Bronchial epithelial cell (primary cell): ENCODE results near the gene KCNJ14. TPM values are rescaled to one million over a fixed set of nuclear protein-coding genes. Genes with fewer than 3 reads are reported as not detected.

Source experiments
- DNase-seq: peaks from one replicate; pipeline ENCODE4 v3.0.0-alpha.2; 2010; ENCODE audit warnings: low read depth
- FAIRE-seq: peaks from 2 replicates; lab custom pipeline; 2011; peaks lifted over from hg19 to GRCh38; lab: Jason Lieb, UNC
- H3K27me3 ChIP-seq: 2 replicates; pipeline ENCODE4 v1.5.1; 2011; ENCODE audit warnings: low read length; ENCODE audit not compliant: control insufficient read depth, insufficient read depth
- H3K36me3 ChIP-seq: 2 replicates; pipeline ENCODE4 v1.5.1; 2011; ENCODE audit warnings: low read length; ENCODE audit not compliant: control insufficient read depth, insufficient read depth
- H3K4me3 ChIP-seq: 2 replicates; pipeline ENCODE4 v1.5.1; 2011; ENCODE audit warnings: mild to moderate bottlenecking, low read depth, low read length, control low read depth
- CTCF ChIP-seq: IDR thresholded peaks from 2 replicates; pipeline ENCODE4 v1.5.1; 2011; ENCODE audit warnings: mild to moderate bottlenecking, moderate library complexity, low read length, control low read depth, inconsistent platforms; ENCODE audit not compliant: insufficient read depth, severe bottlenecking
- total RNA-seq: library from RNA; depleted of rRNA; stranded (reverse); fragments of >200 nt; gene quantifications from 2 replicates; pipeline ENCODE4 v1.2.1, GENCODE V29; 2014

Gene KCNJ14
- total RNA-seq, 1 donor from 2014 or later: 1.1 TPM

GRCh38 chr19:48507911-48508439 is 52.6 kb downstream of the KCNJ14 start:
- FAIRE-seq (no peak), DNase-seq (no peak)
- H3K4me3 ChIP-seq: no peak overlapping the region

DNA sequence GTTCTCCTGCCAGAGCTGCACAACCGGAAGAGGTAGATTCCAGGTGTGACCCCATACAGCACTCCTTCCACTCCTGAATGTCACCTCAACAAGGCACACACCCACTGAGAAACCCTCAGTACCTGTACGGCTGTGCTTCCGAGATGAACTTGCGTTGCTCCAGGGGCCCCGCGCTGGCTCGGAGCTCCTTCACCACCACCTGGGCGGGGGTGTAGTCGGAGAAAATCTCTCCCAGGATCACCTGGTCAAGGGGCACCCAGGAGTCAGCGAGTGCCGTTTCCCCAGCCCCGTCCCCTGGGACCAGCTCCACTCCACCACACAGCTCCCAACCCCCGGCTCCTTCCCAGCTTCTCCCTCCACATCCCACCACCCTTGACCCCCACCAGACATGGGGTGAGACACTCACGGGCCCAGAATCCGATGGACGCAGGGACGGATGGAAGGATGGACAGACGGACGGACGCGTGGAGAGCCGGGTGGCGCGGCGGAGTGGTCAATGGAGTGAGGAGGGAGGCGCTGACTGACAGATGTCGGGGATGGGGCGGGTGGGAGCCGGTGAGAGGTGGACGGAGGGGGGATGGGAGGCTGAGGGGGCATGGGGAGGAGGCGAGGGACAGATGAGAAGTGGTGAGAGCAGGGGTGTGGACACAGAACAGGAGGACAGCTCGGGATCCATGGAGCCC is 53.5 kb downstream of the KCNJ14 start:
- DNase-seq (no peak), FAIRE-seq (no peak)
- TF ChIP-seq CTCF: no peak
- Histone ChIP-seq H3K27me3 (no peaks in the 10 kb centered on the region), H3K4me3 (no peak overlapping the region), H3K36me3 (no peaks in the 10 kb centered on the region)

More at GRCh38 chr19:48507911-48508439, 52.6 kb downstream of the KCNJ14 start:
- Histone ChIP-seq H3K27me3 (no peaks in the 10 kb centered on the region), H3K36me3 (no peaks in the 10 kb centered on the region)
- no peak for TF ChIP-seq CTCF

DNA sequence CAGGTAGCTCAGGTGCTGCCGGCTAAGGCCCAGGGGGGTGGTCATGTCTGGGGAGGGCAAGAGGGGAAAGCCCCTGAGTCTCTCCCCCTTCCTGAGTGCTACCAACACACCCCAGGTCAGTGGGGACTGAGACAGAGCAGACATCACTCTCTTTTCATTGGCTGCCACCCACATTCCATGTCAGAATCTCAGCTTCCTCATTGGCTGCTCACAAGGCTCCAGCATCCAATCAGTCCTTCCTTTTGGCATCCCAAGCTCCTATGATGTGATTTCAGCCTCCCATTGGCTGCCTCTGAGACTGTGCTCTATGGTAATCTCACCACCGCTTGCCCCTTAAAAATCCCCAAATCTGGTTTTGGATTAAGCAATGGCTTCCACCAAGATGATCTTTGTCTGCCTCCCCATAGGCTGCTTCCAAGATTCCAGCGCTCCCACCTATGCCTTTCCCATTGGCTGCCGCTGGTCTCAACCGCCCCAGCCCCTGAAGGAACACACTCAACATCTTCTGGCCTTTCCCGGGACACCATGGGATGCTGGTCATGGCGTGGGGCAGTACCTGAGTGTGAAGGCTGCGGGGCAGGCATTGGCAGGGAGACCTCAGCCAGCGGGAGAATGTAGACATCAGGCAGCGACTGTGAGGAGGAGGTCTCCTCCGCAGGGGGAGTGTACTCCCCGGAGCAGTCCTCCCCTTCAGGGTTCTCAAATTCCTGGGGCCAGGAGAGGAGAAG is 54.3 kb downstream of the KCNJ14 start:
- no peaks in the 10 kb centered on the region for H3K36me3 ChIP-seq
- FAIRE-seq: no peak

DNA sequence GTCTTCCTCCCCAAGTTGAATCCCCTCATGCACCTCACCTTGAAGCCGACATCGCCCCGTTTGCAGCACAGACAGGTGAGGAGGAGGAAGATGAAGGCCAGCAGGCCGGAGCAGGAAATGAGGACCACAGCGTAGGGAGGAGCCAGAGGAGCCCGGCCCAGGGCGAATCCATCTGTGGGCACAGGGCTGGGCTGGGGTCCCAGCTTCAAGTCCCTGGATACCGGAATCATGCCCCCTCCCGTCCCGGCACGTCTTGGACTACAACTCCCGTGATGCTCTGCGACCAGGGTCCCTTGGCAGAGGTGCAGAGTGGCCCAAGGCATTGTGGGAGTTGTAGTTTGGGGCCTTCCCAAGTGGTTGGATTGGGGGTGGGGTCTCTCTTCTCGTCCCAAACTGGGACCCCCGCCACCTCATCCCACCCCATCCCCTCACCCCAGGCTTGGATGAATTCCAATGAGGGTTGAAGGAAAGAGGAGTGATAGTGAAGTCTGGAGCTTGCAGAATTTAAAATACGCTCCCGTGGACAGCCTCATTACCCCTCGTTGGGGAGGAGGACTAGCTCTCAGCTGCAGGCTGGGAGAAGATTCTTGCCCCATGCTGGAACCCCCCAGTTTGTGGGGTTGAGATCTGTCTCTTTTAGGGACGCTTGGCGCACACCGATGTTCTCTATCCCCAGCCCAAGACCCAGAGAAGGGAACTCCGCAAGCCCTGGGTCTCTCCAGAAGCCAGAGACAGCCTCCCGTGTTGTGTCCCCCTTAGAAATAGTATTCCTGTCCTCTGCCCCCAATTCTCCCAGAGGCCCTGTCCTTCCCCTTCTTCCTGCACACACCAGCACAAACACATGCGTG is 55.3 kb downstream of the KCNJ14 start:
- DNase-seq: peak; percentile 29

More for the DNA sequence above, 54.3 kb downstream of the KCNJ14 start:
- no peak overlapping the region for H3K4me3 ChIP-seq
- DNase-seq: no peak
- TF ChIP-seq CTCF: no peak
- H3K27me3 ChIP-seq: no peaks in the 10 kb centered on the region

More for the DNA sequence above, 55.3 kb downstream of the KCNJ14 start:
- no peaks in the 10 kb centered on the region for H3K27me3 ChIP-seq
- TF ChIP-seq CTCF: no peak
- H3K4me3 ChIP-seq: no peak overlapping the region
- H3K36me3 ChIP-seq: no peaks in the 10 kb centered on the region
- FAIRE-seq: no peak
